Vagina (tissue), 2 donors: Measurements from ENCODE around the gene FAM111A.

ENCODE experiments used
- CTCF ChIP-seq, 3 experiments: fragments of 450-650 bp in 2 of 3; fragments of 200-600 bp in 1 of 3; sonication (generic) in 1 of 3; IDR thresholded peaks; one replicate each; pipeline ENCODE4 v1.5.1; 2017 to 2019; ENCODE audit warnings: antibody characterized with exemption in 3 of 3, mild to moderate bottlenecking in 2 of 3, moderate library complexity in 2 of 3
- POLR2A ChIP-seq, 2 donors: fragments of 450-650 bp; IDR thresholded peaks; one replicate each; pipeline ENCODE4 v1.6.1; 2017; ENCODE audit warnings: antibody characterized with exemption in 2 of 2, mild to moderate bottlenecking in 2 of 2, moderate library complexity in 2 of 2

DNA sequence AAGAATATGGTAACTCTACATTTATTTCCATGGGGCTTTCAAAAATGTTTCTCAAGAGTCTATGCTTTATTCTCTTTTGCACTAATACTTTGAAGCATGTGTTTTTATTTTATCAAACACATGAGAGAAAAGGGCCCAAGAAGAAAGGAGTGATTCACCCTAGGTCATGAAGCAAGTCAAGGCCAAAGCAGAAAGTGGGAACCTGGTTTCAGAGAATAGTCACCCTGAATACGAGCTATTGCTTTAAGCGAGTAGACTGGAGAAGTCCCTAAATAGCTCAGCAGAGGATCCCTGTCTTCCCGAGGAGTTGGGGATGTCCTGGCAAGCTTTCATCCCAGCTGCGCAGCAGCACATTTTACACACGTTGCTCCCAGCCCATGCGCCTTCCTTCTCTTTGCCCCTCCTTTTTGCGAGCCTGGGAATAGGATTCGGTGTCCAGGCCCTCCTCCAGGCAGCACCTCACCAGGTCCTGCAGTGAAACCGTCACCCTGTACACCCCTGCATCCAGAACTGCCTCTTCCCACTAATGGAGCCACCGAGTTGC, 51.0 kb downstream of the FAM111A start:
- TF ChIP-seq CTCF (IDR thresholded peaks at IDR 0.05) (no peak), POLR2A (IDR thresholded peaks at IDR 0.05) (no peak)
